OCI-LY7 (cell line): Measurements from ENCODE around the gene GLIS1. TPM values are rescaled to one million over a fixed set of nuclear protein-coding genes. Genes with fewer than 3 reads are reported as not detected.

Experiments used
- BruUV-seq: library from RNA; stranded (reverse); fragments of 400-500 nt; replicated peaks from 2 replicates; lab custom pipeline; 2021; lab: Mats Ljungman, UMichigan
- CTCF ChIA-PET: fragments of 300-600 bp; sonication (Branson Sonifier 250); formaldehyde crosslinking; loops from one replicate; lab custom pipeline; 2022; ENCODE audit warnings: antibody characterized with exemption; ENCODE audit not compliant: unreplicated experiment; lab: Charles Lee
- POLR2A ChIA-PET: fragments of 300-600 bp; sonication (Branson Sonifier 250); formaldehyde crosslinking; loops from one replicate; lab custom pipeline; 2022; ENCODE audit warnings: antibody characterized with exemption; lab: Charles Lee
- DNase-seq: peaks from one replicate; pipeline ENCODE4 v3.0.0-alpha.2; 2015; ENCODE audit warnings: low spot score
- H2AFZ ChIP-seq: fragments of 200-600 bp; sonication (generic), shearing (Covaris generic); 2 replicates; pipeline ENCODE4 v1.6.1; 2014; ENCODE audit warnings: mild to moderate bottlenecking, antibody characterized with exemption, low read length, moderate library complexity
- H3K27ac ChIP-seq: fragments of 200-600 bp; sonication (generic); 2 replicates; pipeline ENCODE4 v1.5.1; 2014; ENCODE audit warnings: mixed run types, low read depth, mild to moderate bottlenecking, moderate library complexity, low read length, inconsistent platforms; ENCODE audit not compliant: poor library complexity, severe bottlenecking
- H3K36me3 ChIP-seq: fragments of 200-600 bp; sonication (generic); 2 replicates; pipeline ENCODE4 v1.6.1; 2014; ENCODE audit warnings: mild to moderate bottlenecking, antibody characterized with exemption, low read length, moderate library complexity, mixed read lengths; ENCODE audit not compliant: insufficient read depth
- H3K4me1 ChIP-seq: fragments of 200-600 bp; sonication (generic); 2 replicates; pipeline ENCODE4 v1.5.1; 2014; ENCODE audit warnings: mild to moderate bottlenecking, low read length; ENCODE audit not compliant: insufficient read depth, poor library complexity, severe bottlenecking
- H3K4me2 ChIP-seq: fragments of 200-600 bp; sonication (generic); 2 replicates; pipeline ENCODE4 v1.6.1; 2014; ENCODE audit warnings: mild to moderate bottlenecking, low read length
- H3K4me3 ChIP-seq: fragments of 200-600 bp; sonication (generic); 2 replicates; pipeline ENCODE4 v1.5.1; 2014; ENCODE audit warnings: mild to moderate bottlenecking, low read depth, low read length; ENCODE audit not compliant: poor library complexity, severe bottlenecking
- H3K79me2 ChIP-seq: fragments of 200-600 bp; sonication (generic); 2 replicates; pipeline ENCODE4 v1.6.1; 2016; ENCODE audit warnings: low read depth, mild to moderate bottlenecking, low read length, moderate library complexity, mixed read lengths; ENCODE audit not compliant: insufficient read depth
- H3K9me2 ChIP-seq: fragments of 200-600 bp; sonication (generic); 2 replicates; pipeline ENCODE4 v1.6.1; 2016; ENCODE audit warnings: mild to moderate bottlenecking, low read length, mixed read lengths; ENCODE audit not compliant: insufficient read depth
- H3K9me3 ChIP-seq: fragments of 200-600 bp; sonication (generic); 2 replicates; pipeline ENCODE4 v1.6.1; 2014; ENCODE audit warnings: mild to moderate bottlenecking, mixed run types, low read length, mixed read lengths
- H4K20me1 ChIP-seq: fragments of 200-600 bp; sonication (generic); 2 replicates; pipeline ENCODE4 v1.6.1; 2014; ENCODE audit warnings: mild to moderate bottlenecking, antibody characterized with exemption, low read length, moderate library complexity, mixed read lengths; ENCODE audit not compliant: insufficient read depth
- EZH2phosphoT487 ChIP-seq: fragments of 200-600 bp; sonication (generic); IDR thresholded peaks from 2 replicates; pipeline ENCODE4 v1.6.1; 2018; ENCODE audit warnings: low read depth, borderline replicate concordance, mild to moderate bottlenecking, mixed run types, antibody characterized with exemption, low read length, moderate library complexity, mixed read lengths
- intact Hi-C: fragments of 100-400 bp; cut with micrococcal nuclease; formaldehyde crosslinking; loops from one replicate; pipeline ENCODE4 v1.10.0; 2022; ENCODE audit not compliant: unreplicated experiment
- total RNA-seq, 2 experiments: library from RNA; depleted of rRNA in 1 of 2; stranded (reverse); fragments of >200 nt in 1 of 2; shearing (Covaris generic) in 1 of 2; gene quantifications; 2 replicates each; pipeline ENCODE4 v1.2.3, GENCODE V29; 2014 to 2022
- TF ChIP-seq, protein P1 (sequence below): fragments of 200-600 bp; sonication (generic); conservative IDR thresholded peaks from 2 replicates; pipeline ENCODE4 v1.5.1; 2014; ENCODE audit warnings: mild to moderate bottlenecking, antibody characterized with exemption, low read length, moderate library complexity, mixed read lengths

GLIS1 gene
- total RNA-seq, 2 experiments from 2014 or later, result not detected

DNA sequence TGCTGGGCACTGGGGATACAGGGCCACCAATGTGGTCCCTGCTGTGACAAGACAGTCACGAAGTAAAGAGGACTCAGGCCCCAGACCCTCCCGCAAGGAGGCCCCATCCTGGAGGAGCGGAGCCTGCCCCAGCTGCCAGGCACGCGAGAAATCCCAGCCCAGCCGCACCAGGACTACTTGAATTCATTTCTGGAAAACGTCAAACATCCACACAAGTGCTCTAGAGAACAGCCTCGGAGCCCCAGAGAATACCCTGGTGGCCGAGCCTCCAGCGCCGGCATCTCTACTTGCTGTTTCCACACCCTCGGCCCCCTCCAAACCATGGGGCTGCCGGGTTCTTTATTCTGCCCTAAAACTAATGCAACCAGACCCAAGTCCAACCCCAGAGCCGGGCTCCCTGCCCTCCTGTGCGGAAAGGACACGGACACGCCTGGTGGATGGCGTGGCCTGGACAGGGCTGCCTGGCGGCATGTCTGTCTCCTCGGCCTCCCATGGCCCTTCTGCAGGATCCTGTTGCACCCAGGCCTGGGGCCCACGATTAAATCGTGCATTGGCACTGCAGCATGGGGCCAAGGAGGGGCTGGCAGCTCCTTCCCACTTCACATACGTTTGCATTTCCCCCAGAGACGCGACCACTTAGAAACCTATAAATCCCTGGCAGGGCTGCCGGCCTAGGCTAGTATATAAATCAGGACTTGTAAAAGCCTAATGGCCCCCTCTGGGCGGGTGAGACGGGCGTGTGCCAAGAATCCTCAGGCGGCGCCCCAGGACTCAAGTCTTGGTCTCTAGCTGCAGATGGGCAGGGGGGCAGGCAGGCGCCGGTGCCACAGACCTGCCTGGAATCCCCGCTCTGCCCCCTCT is 238.5 kb downstream of the GLIS1 start:
- intact Hi-C loops, result no loop called here
- Histone ChIP-seq H2AFZ (no peak overlapping the region), H3K79me2 (no peaks in the 10 kb centered on the region), H3K4me2 (no peak overlapping the region), H3K9me3 (no peaks in the 10 kb centered on the region), H4K20me1 (no peaks in the 10 kb centered on the region), H3K9me2 (no peaks in the 10 kb centered on the region), H3K27ac (no peak overlapping the region), H3K4me1 (no peaks in the 10 kb centered on the region), H3K4me3 (no peak overlapping the region), H3K36me3 (no peaks in the 10 kb centered on the region)
- no peak for DNase-seq
- TF ChIP-seq EZH2phosphoT487, result no peak
- TF ChIP-seq, protein P1, sequence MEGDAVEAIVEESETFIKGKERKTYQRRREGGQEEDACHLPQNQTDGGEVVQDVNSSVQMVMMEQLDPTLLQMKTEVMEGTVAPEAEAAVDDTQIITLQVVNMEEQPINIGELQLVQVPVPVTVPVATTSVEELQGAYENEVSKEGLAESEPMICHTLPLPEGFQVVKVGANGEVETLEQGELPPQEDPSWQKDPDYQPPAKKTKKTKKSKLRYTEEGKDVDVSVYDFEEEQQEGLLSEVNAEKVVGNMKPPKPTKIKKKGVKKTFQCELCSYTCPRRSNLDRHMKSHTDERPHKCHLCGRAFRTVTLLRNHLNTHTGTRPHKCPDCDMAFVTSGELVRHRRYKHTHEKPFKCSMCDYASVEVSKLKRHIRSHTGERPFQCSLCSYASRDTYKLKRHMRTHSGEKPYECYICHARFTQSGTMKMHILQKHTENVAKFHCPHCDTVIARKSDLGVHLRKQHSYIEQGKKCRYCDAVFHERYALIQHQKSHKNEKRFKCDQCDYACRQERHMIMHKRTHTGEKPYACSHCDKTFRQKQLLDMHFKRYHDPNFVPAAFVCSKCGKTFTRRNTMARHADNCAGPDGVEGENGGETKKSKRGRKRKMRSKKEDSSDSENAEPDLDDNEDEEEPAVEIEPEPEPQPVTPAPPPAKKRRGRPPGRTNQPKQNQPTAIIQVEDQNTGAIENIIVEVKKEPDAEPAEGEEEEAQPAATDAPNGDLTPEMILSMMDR, result no peak
- no TSS peak for BruUV-seq
- ChIA-PET CTCF (no interaction called here), POLR2A (no interaction called here)

DNA sequence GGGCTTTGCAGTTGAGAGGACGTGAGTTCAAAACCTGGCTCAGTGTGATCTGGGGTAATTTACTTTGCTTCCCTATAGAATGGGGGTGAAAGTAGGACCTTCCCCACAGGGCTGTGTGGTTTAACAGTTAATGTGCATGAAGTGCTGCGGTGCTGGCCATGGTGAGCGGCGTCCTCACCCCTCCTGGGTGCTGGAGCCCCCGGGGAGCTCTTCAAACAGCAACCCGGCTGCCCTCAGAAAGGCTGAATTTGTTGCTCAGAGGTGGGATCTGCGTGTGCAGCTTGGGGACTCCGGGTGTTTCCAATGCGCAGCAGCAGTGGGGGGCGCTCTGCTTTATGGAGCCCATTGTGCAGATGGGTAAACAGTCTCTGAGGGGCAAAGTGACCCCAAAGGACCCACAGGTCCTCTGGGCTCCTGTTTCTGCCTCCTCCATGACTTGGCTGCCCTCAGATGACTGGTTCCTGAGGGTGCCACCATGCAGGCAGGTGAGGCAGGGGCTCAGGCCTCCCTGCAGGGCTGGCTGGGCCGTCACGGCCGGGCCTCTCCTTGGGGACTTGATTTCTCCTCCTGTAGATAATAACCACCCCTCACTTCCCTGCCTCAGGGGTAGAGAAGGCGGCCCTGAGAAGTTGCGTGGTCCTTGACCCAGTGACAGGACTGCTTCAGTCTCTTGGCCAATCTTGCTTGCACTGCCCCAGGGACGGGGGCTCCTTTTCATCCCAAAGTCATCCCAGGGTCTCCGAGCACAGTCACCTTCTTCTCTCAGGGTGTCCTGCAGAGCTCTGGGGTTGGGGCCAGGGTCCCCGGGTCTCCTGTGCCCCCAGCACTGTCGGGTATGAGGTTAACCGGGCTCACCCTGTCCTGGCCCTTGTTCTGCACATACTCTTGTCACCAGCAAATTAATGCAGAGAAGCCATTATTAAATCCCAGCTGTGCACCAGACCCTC is 239.4 kb downstream of the GLIS1 start:
- Histone ChIP-seq H3K79me2 (no peaks in the 10 kb centered on the region), H3K4me3 (no peak overlapping the region), H3K9me3 (no peaks in the 10 kb centered on the region), H3K9me2 (no peaks in the 10 kb centered on the region), H4K20me1 (no peaks in the 10 kb centered on the region), H3K4me1 (no peaks in the 10 kb centered on the region), H3K4me2 (no peak overlapping the region), H3K36me3 (no peaks in the 10 kb centered on the region), H3K27ac (no peak overlapping the region), H2AFZ (no peak overlapping the region)
- CTCF ChIA-PET, result no interaction called here
- no peak for DNase-seq
- no TSS peak for BruUV-seq
- POLR2A ChIA-PET, result no interaction called here
- intact Hi-C loops, result no loop called here
- TF ChIP-seq, protein P1, result no peak
- TF ChIP-seq EZH2phosphoT487, result no peak
